Amniotic stem cell (primary cell): ENCODE data around the gene THEM4.
"Not testable (repeated sequence)": the region's sequence is repeated elsewhere in the genome, so short reads cannot be mapped to it uniquely, and the experiment has no call there.

Experiments
- DNase-seq: peaks from one replicate; lab custom pipeline; 2025; lab: John Stamatoyannopoulos, UW

The THEM4 gene

DNA sequence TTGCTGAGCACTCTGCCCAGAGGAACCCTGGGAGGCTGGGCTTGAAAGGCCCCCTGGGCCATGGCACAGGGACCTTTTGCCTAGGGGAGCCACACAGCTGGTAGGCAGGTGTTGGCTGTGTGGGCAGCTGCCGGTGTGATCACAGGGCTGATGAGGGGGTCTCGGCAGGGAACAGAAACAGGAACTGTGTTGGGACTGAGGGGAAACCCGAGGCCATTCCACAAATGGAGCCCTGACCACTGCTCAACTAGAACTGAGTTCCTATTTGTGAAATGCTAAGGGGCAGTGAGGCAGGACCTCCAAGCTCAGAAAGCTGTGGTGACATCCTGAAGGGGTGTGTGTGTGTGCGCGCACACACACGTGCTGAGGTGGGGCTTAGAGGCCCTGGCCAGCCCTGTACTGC lies 49.4 kb downstream of the THEM4 start:
- DNase-seq, result no peak

DNA sequence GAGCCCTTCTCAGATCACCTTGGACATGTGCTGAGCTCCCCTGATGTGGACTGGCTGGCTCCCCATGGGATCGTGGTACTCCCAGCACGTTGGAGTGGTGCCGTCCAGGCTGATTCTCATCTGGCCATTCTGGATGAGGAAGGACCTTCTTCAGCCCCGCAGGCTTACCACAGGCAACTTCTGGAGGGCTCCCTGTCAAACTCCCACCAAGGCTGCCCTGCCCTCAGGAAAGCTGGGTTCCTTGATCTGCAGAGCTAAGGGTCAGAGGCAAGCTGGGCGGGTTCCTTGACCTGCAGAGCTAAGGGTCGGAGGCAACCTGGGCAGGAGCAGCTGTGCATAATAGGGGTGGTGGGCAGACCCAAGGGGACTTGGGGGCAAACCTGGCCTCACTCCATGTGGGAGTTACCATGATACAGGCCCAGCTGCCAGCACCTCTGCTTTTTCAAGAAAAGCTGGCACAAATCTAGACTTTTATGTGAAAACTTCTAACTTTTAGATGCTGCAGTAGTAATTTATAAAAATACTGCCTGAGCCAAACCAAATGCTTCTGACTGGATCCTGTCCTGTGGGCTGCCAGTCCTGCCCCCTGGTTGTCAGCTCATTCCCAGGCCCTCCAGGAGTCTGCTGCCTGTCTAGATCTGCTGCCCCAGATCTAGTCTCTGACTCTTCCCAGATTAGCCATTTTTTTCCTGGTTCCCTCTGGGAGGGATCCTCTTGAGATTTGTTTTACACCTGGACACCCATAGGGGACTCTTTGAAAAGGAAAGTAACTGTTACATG lies 50.2 kb downstream of the THEM4 start:
- no peak for DNase-seq

DNA sequence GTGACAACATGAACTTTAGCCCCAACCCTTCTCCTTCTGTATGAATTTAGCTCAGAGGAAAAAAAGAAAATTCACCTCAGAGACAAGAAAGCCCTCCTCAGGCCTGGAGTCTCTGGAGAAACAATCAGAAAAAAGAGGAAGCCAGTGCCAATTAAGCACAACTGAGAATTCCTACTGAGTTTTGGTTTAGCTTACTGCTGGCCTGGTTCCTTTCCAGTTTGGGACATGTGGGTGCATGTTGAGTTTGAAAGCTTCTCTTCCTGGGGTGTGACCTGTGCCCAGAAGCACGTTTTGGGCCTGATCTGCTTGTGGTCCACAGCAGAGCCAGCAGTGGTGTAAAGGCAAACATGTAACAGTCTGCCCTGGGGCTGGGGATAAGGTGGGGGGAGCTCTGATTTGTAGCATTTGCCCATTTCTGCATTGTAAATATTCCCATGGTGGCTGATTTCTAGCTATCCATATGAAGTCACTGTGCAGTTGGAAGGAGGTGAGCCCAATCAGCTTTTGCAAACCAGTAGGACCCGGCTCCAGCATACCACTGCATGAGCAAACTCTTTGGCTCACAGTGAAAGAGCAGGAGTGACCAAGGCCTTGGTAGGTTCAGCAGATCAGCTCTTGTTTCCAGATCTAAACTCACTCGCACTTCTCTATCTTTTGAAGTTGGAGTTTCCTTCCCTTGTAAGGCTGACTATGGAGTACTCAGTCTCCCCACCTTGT lies 51.1 kb downstream of the THEM4 start:
- no peak for DNase-seq

GRCh38 chr1:151855933-151856332 lies 53.4 kb downstream of the THEM4 start:
- DNase-seq, result no peak

DNA sequence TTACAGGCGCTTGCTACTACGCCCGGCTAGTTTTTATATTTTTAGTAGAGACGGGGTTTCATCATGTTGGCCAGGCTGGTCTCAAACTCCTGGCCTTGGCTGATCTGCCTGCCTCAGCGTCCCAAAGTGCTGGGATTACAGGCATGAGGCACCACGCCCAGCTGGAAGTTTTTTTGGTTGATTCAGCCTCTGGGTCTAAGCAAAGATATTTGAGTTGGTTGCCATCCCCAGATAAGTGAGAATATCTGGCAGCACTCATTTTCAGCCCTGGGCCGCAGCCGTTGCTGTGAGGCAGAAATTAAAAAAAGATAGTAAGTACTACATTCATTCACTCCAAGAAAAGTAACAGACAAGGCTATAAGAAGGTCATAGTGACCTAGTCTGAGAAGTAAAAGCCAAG lies 53.8 kb downstream of the THEM4 start:
- DNase-seq, result not testable (repeated sequence)

DNA sequence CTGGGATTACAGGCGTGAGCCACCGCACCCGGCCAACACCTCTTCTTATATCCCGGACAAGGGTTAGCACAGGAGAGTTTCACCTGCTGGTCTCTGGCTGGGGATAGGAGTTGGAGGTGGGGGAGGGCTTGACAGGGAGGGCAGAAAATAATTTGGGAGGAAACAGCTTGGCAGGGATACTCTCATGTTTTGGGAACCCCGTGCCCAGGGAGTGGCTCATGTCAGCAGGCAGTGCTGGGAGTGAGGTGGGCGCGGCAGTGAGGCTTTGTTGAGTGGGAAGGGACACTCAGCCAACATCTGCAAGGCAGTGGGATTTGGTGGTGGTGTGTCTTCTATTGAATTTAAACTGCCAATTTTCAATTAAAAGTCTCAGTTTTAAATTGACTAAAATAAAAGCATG lies 54.7 kb downstream of the THEM4 start:
- DNase-seq, result no peak

DNA sequence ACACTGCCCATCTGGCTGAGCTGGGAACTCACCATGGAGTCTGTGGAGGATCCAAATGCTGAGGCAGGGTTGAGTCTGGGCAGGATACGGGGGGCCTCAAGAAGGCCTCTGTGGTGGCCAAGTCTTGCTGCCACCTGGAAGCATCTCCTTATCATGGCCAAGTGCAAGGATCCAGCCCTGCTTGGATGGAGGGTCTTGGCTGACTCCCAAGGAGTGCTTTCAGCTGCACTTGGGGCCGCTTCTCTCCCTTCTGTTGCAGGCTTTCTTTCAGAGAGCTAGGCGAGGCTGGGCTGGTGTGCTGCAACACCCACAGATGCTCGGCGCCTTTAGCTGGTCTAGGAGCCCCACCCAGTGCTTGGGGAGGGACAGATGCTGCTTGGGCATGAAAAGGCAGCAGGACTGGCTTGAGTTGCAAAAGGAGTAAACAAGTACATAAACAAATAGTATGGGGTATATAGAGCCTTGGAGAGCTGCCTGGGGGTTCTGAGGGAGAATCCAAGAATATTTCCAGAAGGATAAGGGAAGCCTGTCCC lies 55.8 kb downstream of the THEM4 start, which contains the start of gene THEM5:
Gene THEM5, minus strand, starts transcription at position 302 of the 533 bp plus-strand sequence. Its CDS starts 147 bp downstream, at position 155.
- DNase-seq, result no peak

GRCh38 chr1:151852733-151853132 lies 56.6 kb downstream of the THEM4 start:
- DNase-seq, result no peak

- DNase-seq, result no peak
These were observed 57.4 kb downstream of the THEM4 start for GRCh38 chr1:151851886-151852285.

GRCh38 chr1:151849871-151850270 lies 59.4 kb downstream of the THEM4 start:
- no peak for DNase-seq

GRCh38 chr1:151849126-151849525 lies 60.2 kb downstream of the THEM4 start:
- DNase-seq, result no peak

GRCh38 chr1:151847867-151848596 lies 61.3 kb downstream of the THEM4 start:
- no peak for DNase-seq

DNA sequence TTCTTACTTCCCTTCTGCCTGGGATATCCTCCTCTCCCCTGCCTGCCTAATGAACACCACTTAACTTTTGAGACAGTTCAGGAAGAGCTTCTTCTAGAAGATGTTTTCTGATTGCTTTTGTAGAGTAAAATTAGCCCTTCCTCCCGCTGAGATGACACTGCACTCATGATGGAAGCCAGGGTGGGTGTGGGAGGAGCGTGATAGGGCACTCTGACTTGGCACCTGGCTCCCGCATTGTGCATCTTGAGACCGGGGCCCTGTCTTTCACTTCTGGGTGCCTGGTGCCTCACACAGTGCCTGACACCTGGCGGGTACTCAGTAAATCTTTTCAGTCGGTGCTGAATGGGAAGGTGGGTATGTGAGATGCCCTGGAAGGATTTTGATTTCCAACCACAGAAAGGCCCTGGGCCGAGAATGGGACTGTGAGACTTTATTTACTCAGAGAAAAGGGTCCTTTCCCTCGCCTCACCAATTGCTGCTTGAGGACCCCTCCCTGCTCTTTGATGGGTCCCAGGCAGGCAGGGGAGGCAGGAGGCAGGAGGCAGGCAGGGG lies 62.5 kb downstream of the THEM4 start:
- DNase-seq, result no peak

DNA sequence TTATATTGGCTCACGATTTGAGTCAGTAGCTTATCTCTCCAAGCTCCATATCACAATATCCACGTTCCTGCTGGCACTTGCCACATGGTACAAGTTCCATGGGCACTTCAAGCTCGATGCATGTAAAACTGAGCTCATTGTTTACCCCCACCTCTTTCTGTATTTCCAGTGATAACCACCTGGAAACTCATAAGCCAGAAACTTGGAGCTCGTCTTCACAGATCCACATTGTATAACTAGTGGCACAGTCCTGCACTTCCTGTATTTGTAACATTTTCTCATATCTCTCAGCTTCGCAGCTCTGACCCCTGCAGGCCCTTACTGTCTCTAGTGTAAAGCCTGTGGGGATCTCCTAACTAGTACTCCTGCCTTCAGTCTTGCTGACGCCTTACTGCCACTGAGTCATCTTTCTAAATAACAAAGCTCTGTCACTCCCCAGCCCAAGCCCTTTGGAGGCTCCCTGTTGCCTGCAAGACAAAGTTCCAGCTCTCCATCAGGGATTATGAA lies 63.2 kb downstream of the THEM4 start:
- no peak for DNase-seq

DNA sequence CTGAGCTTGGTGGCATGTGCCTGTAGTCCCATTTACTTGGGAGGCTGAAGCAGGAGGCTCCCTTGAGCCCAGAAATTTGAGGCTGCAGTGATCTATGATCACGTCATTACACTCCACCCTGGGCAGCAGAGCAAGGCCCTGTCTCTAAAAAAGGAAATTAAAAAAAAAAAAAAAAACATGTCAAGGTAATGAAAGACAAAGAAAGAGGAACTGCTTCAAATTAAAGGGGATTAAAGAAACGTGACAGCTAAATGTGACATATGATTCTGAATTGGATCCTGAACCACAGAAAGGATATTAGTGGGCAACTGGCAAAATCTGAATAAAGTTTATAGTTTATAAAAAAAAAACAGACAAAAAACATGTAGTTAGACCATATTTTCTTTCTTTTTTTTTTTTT lies 65.9 kb downstream of the THEM4 start:
- no peak for DNase-seq

DNA sequence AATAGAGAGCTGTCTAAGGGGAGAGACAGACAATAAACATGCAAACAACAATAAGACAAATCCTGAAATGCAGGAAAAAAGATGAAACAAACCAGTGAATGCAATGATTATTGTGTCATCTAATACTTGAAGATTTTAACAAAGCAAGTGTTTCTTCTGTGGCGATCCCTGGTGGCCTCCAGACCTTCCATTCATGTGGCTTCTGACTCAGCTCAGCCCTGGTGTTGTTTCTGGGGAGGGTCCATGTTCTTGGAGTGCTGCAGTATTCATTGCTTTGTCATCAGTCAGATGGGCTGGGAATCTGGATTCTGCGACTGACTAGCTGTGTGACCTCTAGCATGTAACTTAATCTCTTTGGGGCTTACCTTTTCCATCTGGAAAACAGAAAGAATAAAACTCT lies 68.2 kb downstream of the THEM4 start:
- no peak for DNase-seq

DNA sequence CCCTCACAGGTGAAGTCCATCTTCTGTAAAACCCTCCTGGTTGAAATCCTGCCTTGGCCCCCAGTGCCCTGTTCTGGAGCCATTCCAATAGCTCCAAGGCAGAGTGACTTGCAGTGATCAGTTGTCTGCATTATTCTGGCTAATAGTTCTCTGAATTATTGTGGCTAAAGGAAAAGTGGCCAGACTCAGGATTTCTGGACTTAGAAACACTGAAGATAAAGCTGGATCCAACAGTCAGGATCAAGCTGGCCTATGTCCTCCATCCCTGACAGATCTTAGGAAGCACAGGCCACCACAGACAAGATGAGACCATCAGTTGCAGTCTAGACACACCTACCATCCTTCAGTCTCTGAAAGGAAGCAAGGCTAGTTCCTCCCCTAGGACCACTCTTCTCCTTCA lies 68.9 kb downstream of the THEM4 start:
- no peak for DNase-seq

- DNase-seq, result no peak
These were observed 69.6 kb downstream of the THEM4 start, which contains the start of gene C2CD4D for GRCh38 chr1:151839457-151840403. Gene C2CD4D (minus strand): TSS chr1:151839820. CDS start chr1:151838989, 831 bp downstream.

- no peak for DNase-seq
These were observed 70.3 kb downstream of the THEM4 start for GRCh38 chr1:151839082-151839412.

DNA sequence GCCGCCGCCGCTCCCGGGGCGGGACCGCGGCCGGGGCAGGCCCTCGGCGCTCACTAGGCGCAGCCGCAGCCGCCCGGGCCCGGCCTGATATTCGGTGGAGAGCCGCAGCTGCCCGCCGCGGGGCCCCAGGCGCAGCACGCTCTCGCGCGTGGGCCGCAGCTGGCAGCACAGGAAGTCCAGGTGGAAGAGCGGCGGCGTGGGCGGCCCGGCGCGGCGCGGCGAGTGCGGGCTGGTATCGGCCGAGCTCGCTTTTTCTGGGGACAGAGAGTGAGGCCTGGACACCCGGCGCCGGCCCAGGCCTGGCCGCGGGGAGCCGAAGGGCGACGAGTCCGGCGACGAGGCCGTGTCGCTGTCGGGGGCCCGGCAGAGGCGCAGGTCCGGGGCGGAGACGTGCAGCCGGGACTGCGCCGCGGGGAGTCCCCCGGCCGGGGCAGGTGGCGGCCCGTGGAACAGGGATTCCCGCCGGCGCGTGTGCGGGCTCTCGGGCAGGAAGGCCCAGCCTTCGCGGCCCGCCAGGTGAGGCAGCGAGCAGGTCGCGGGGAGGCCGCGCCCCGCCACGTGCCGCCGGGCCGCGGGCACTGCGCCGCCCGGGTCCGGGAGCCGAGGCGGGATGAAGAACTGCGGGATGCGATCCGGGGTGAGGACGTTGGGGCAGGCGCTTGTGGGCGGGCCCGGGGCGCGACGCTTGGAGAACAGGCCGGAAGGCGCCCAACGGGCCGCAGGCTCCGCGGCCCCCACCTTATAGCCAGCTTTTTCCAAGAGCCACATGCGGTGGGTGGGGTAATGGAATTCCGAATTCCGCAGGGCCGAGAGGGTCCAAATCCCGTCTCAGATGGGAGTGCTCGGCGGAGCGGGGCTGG lies 70.9 kb downstream of the THEM4 start:
- DNase-seq, result no peak
